ENCODE measurements around the gene MAPKAPK5. TPM values are rescaled to one million over a fixed set of nuclear protein-coding genes. Genes with fewer than 3 reads are reported as not detected.
A peak's percentile ranks its signal among the peaks of the same experiment; 100 is the strongest.

MAPKAPK5 gene
- total and polyA plus RNA-seq, 2 donors (not counting 3 experiments of a cell fraction or from before 2014, with no cell fraction given) = 22.8 to 47.1 TPM

DNA sequence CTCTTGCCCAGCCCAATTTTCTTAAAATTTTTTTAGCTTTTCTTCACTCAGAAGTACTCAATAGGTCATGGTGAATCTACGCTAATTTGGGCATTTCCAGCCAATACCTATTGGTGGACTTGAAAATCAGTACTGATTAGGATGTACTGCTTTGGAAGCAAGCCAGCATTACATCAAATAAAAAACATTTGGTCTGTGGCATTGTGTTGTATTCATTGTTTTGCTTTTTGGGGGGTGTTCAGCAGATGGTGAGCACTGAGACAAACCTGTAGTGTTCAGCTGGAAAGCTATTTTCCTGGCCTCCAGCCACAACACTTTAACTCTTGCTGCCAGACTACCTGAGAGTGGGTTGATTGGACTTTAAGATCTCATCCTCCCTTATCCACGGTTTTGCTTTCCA lies 4.0 kb downstream of the MAPKAPK5 start:
- H3K9me3 ChIP-seq (replicated peaks; ENCODE audit: control insufficient read depth, insufficient read depth, low read length) = no peaks in the 10 kb centered on the region
- no peaks in the 10 kb centered on the region for H4K20me1 ChIP-seq (replicated peaks; ENCODE audit: control insufficient read depth, extremely low read depth, insufficient read depth, low read length)
- no TSS peak for BruUV-seq (replicated peaks)
- dilution Hi-C loops (cut with MboI; ENCODE audit: extremely low pct_ligation_motif_present, low sequenced_read_pairs) (no loop called here), intact Hi-C loops (cut with micrococcal nuclease) (loop anchor here (10.0 kb wide), 1 partner anchor 569 kb away; the partner anchor contains the start of gene PTPN11)
- H3K4me1 ChIP-seq (ENCODE audit: control insufficient read depth, extremely low read depth, insufficient read depth, low read length) = peaks cover 9% of the 10 kb centered on the region
- ChIA-PET CTCF (interaction anchor here (0.6 kb wide), 1 partner anchor 99 kb away, joined by 3 read pairs; no protein-coding TSS in a partner anchor), POLR2A (no interaction called here)
- H3K9me1 ChIP-seq (replicated peaks; ENCODE audit: control insufficient read depth, extremely low read depth, insufficient read depth, low read length) = no peaks in the 10 kb centered on the region
- no peaks in the 10 kb centered on the region for H3K36me3 ChIP-seq (ENCODE audit: control insufficient read depth in 2 of 2, extremely low read depth in 1 of 2, insufficient read depth in 2 of 2, low read length in 2 of 2)
- H3K4me3 ChIP-seq (replicated peaks in 1 of 3; ENCODE audit: insufficient read depth in 1 of 3, low read depth in 1 of 3, low read length in 3 of 3) = no peak overlapping the region
- H2AFZ ChIP-seq (ENCODE audit: low read depth, low read length) = no peak overlapping the region
- FAIRE-seq (peak; percentile 72), DNase-seq (ENCODE audit: low read depth, low spot score) (peak; percentile 50)
- TF ChIP-seq POLR2A (IDR thresholded peaks at IDR 0.05; ENCODE audit: low read depth, low read length) (no peak), MYC (IDR thresholded peaks at IDR 0.05; ENCODE audit: low read depth, low read length) (no peak), JUN (IDR thresholded peaks at IDR 0.05; ENCODE audit: borderline replicate concordance, insufficient read depth, insufficient read length, low read depth) (no peak), FOS (IDR thresholded peaks at IDR 0.05; ENCODE audit: borderline replicate concordance, insufficient read depth, low read length) (no peak), EZH2 (IDR thresholded peaks at IDR 0.05; ENCODE audit: borderline replicate concordance, low read depth, low read length, severe bottlenecking) (no peak), POLR2AphosphoS5 (IDR thresholded peaks at IDR 0.05; ENCODE audit: insufficient read depth, low read depth, low read length) (no peak), GATA2 (IDR thresholded peaks at IDR 0.05; ENCODE audit: insufficient read depth, insufficient read length, low read depth, low read length) (no peak)
- TF ChIP-seq, protein P1, sequence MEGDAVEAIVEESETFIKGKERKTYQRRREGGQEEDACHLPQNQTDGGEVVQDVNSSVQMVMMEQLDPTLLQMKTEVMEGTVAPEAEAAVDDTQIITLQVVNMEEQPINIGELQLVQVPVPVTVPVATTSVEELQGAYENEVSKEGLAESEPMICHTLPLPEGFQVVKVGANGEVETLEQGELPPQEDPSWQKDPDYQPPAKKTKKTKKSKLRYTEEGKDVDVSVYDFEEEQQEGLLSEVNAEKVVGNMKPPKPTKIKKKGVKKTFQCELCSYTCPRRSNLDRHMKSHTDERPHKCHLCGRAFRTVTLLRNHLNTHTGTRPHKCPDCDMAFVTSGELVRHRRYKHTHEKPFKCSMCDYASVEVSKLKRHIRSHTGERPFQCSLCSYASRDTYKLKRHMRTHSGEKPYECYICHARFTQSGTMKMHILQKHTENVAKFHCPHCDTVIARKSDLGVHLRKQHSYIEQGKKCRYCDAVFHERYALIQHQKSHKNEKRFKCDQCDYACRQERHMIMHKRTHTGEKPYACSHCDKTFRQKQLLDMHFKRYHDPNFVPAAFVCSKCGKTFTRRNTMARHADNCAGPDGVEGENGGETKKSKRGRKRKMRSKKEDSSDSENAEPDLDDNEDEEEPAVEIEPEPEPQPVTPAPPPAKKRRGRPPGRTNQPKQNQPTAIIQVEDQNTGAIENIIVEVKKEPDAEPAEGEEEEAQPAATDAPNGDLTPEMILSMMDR (IDR thresholded peaks at IDR 0.05; ENCODE audit: extremely low read depth in 1 of 2, insufficient read depth in 1 of 2, low read depth in 1 of 2, low read length in 2 of 2) = no peak
- TF ChIP-seq, protein P2, sequence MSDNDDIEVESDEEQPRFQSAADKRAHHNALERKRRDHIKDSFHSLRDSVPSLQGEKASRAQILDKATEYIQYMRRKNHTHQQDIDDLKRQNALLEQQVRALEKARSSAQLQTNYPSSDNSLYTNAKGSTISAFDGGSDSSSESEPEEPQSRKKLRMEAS (IDR thresholded peaks at IDR 0.05; ENCODE audit: insufficient read depth, insufficient read length) = no peak
- peaks cover 81% of the 10 kb centered on the region for H3K79me2 ChIP-seq (ENCODE audit: control insufficient read depth, insufficient read depth, low read length)
- H3K9ac ChIP-seq (replicated peaks; ENCODE audit: extremely low read depth, insufficient read depth, low read length) = no peak overlapping the region
- no peaks in the 10 kb centered on the region for H3K27me3 ChIP-seq (ENCODE audit: control insufficient read depth in 2 of 2, insufficient read depth in 2 of 2, low read length in 2 of 2)
- no peak overlapping the region for H3K4me2 ChIP-seq (ENCODE audit: insufficient read depth, low read length)
- no peak overlapping the region for H3K27ac ChIP-seq (ENCODE audit: insufficient read depth, low read depth, low read length)

Data from endothelial cell of umbilical vein (primary cell).